ENCODE results near the gene NAMPT.

The NAMPT gene

GRCh38 chr7:106284714-106285050, at the start of gene NAMPT:
Gene NAMPT (minus strand): TSS chr7:106284983. CDS start chr7:106284884, 99 bp downstream.
- peak within 1 kb of the TSS; percentile 53 for H3K27ac ChIP-seq (ENCODE audit: low read depth, low read length)
- peaks cover 42% of the 10 kb centered on the region for H3K4me1 ChIP-seq (ENCODE audit: control insufficient read depth, low read length)
- TF ChIP-seq EZH2phosphoT487 (IDR thresholded peaks at IDR 0.05; ENCODE audit: borderline replicate concordance, low read length) (no peak), CTCF (IDR thresholded peaks at IDR 0.05; ENCODE audit: low read depth, low read length, poor library complexity, severe bottlenecking) (no peak)
- no peaks in the 10 kb centered on the region for H3K9me3 ChIP-seq (ENCODE audit: control insufficient read depth, insufficient read depth, low read length)
- H3K4me3 ChIP-seq (ENCODE audit: low read length): peak within 1 kb of the TSS; percentile 79
- H3K4me2 ChIP-seq (ENCODE audit: low read length): peak within 1 kb of the TSS; percentile 79
- H3K9me2 ChIP-seq (replicated peaks; ENCODE audit: control insufficient read depth, low read length): no peaks in the 10 kb centered on the region
- H4K20me1 ChIP-seq (ENCODE audit: control insufficient read depth, insufficient read depth, low read depth, low read length): peaks cover 20% of the 10 kb centered on the region
- H3K79me2 ChIP-seq (ENCODE audit: control insufficient read depth, low read length): peaks cover 46% of the 10 kb centered on the region
- no peaks in the 10 kb centered on the region for H3K27me3 ChIP-seq (ENCODE audit: control insufficient read depth, low read length)
- H3F3A ChIP-seq (ENCODE audit: control insufficient read depth, insufficient read depth): no peaks in the 10 kb centered on the region
- H3K36me3 ChIP-seq (ENCODE audit: control insufficient read depth, low read length): peaks cover 15% of the 10 kb centered on the region

- H3K36me3 ChIP-seq (ENCODE audit: control insufficient read depth, low read length): no peaks in the 10 kb centered on the region
- H3K4me2 ChIP-seq (ENCODE audit: low read length): no peak overlapping the region
- no peaks in the 10 kb centered on the region for H4K20me1 ChIP-seq (ENCODE audit: control insufficient read depth, insufficient read depth, low read depth, low read length)
- no peaks in the 10 kb centered on the region for H3F3A ChIP-seq (ENCODE audit: control insufficient read depth, insufficient read depth)
- peaks cover 6% of the 10 kb centered on the region; the same call in 1 of the 2 replicates for H3K27me3 ChIP-seq (ENCODE audit: control insufficient read depth, low read length)
- H3K9me3 ChIP-seq (ENCODE audit: control insufficient read depth, insufficient read depth, low read length): no peaks in the 10 kb centered on the region
- no peaks in the 10 kb centered on the region for H3K4me1 ChIP-seq (ENCODE audit: control insufficient read depth, low read length)
- H3K9me2 ChIP-seq (replicated peaks; ENCODE audit: control insufficient read depth, low read length): no peaks in the 10 kb centered on the region
- TF ChIP-seq EZH2phosphoT487 (IDR thresholded peaks at IDR 0.05; ENCODE audit: borderline replicate concordance, low read length) (no peak), CTCF (IDR thresholded peaks at IDR 0.05; ENCODE audit: low read depth, low read length, poor library complexity, severe bottlenecking) (no peak)
- H3K79me2 ChIP-seq (ENCODE audit: control insufficient read depth, low read length): no peaks in the 10 kb centered on the region
- H3K27ac ChIP-seq (ENCODE audit: low read depth, low read length): no peak overlapping the region
- H3K4me3 ChIP-seq (ENCODE audit: low read length): no peak overlapping the region
Observed at GRCh38 chr7:106332201-106332600, 47.4 kb upstream of the NAMPT start.

- H3K27ac ChIP-seq (ENCODE audit: low read depth, low read length): no peak overlapping the region
- H3F3A ChIP-seq (ENCODE audit: control insufficient read depth, insufficient read depth): no peaks in the 10 kb centered on the region
- H3K27me3 ChIP-seq (ENCODE audit: control insufficient read depth, low read length): peaks cover 6% of the 10 kb centered on the region; the same call in 1 of the 2 replicates
- TF ChIP-seq CTCF (IDR thresholded peaks at IDR 0.05; ENCODE audit: low read depth, low read length, poor library complexity, severe bottlenecking) (no peak), EZH2phosphoT487 (IDR thresholded peaks at IDR 0.05; ENCODE audit: borderline replicate concordance, low read length) (no peak)
- no peaks in the 10 kb centered on the region for H4K20me1 ChIP-seq (ENCODE audit: control insufficient read depth, insufficient read depth, low read depth, low read length)
- H3K9me3 ChIP-seq (ENCODE audit: control insufficient read depth, insufficient read depth, low read length): no peaks in the 10 kb centered on the region
- H3K79me2 ChIP-seq (ENCODE audit: control insufficient read depth, low read length): no peaks in the 10 kb centered on the region
- H3K4me2 ChIP-seq (ENCODE audit: low read length): no peak overlapping the region
- H3K36me3 ChIP-seq (ENCODE audit: control insufficient read depth, low read length): no peaks in the 10 kb centered on the region
- no peak overlapping the region for H3K4me3 ChIP-seq (ENCODE audit: low read length)
- H3K4me1 ChIP-seq (ENCODE audit: control insufficient read depth, low read length): no peaks in the 10 kb centered on the region
- H3K9me2 ChIP-seq (replicated peaks; ENCODE audit: control insufficient read depth, low read length): no peaks in the 10 kb centered on the region
Observed at GRCh38 chr7:106331441-106332175, 46.8 kb upstream of the NAMPT start.
